GM12878 (cell line): ENCODE measurements around the gene LIMS1. TPM values are rescaled to one million over a fixed set of nuclear protein-coding genes. Genes with fewer than 3 reads are reported as not detected.

Source experiments
- BACH1 ChIP-seq: fragments of 450-650 bp; IDR thresholded peaks from 2 replicates; pipeline ENCODE4 v1.6.1; 2017; ENCODE audit warnings: mild to moderate bottlenecking, borderline replicate concordance
- CEBPB ChIP-seq, 2 experiments: fragments of 150-350 bp in 1 of 2; IDR thresholded peaks; 2 replicates each; pipeline ENCODE4 v1.6.1; 2012 to 2014; ENCODE audit warnings: low read depth in 2 of 2, low read length in 2 of 2, borderline replicate concordance in 1 of 2, inconsistent platforms in 1 of 2
- CUX1 ChIP-seq: IDR thresholded peaks from 2 replicates; pipeline ENCODE4 v1.6.1; 2012; ENCODE audit warnings: improper control_type of control experiment, low read depth, low read length; ENCODE audit not compliant: insufficient replicate concordance
- HDAC2 ChIP-seq: fragments of 200-600 bp; sonication (generic); IDR thresholded peaks from 2 replicates; pipeline ENCODE4 v1.6.1; 2017
- IRF4 ChIP-seq: IDR thresholded peaks from 2 replicates; pipeline ENCODE4 v1.6.1; 2011; ENCODE audit warnings: low read depth, low read length
- MYC ChIP-seq: IDR thresholded peaks from 2 replicates; pipeline ENCODE4 v1.6.1; 2011; ENCODE audit warnings: mild to moderate bottlenecking, low read length, moderate library complexity, inconsistent platforms; ENCODE audit not compliant: insufficient read depth, insufficient replicate concordance, insufficient read length, severe bottlenecking
- NFXL1 ChIP-seq: fragments of 450-650 bp; IDR thresholded peaks from 2 replicates; pipeline ENCODE4 v1.6.1; 2017; ENCODE audit warnings: antibody characterized with exemption, mild to moderate bottlenecking, borderline replicate concordance
- NR2F1 ChIP-seq: fragments of 450-650 bp; conservative IDR thresholded peaks from 2 replicates; pipeline ENCODE4 v1.6.1; 2017; ENCODE audit warnings: mild to moderate bottlenecking
- PAX8 ChIP-seq: fragments of 450-650 bp; IDR thresholded peaks from 2 replicates; pipeline ENCODE4 v1.6.1; 2017; ENCODE audit warnings: mild to moderate bottlenecking, moderate library complexity
- PKNOX1 ChIP-seq: fragments of 450-650 bp; IDR thresholded peaks from 2 replicates; pipeline ENCODE4 v1.6.1; 2016; ENCODE audit warnings: mild to moderate bottlenecking
- RAD21 ChIP-seq: IDR thresholded peaks from 2 replicates; pipeline ENCODE4 v1.6.1; 2011; ENCODE audit warnings: mild to moderate bottlenecking, low read depth, low read length, moderate library complexity; ENCODE audit not compliant: insufficient read depth
- TBL1XR1 ChIP-seq: IDR thresholded peaks from 2 replicates; pipeline ENCODE4 v1.6.1; 2012; ENCODE audit warnings: low read depth, low read length, improper control_type of control experiment
- WRNIP1 ChIP-seq: IDR thresholded peaks from 2 replicates; pipeline ENCODE4 v1.6.1; 2011; ENCODE audit warnings: low read depth, low read length, improper control_type of control experiment, borderline replicate concordance
- YY1 ChIP-seq: IDR thresholded peaks from 2 replicates; pipeline ENCODE4 v1.6.1; 2011; ENCODE audit warnings: low read depth, mild to moderate bottlenecking, low read length
- ZBTB11 ChIP-seq: fragments of 450-650 bp; formaldehyde crosslinking; IDR thresholded peaks from 2 replicates; pipeline ENCODE4 v1.5.0; 2022; ENCODE audit warnings: mild to moderate bottlenecking, missing genetic modification characterization
- polyA plus RNA-seq, 11 experiments: library from polyadenylated mRNA; depleted of rRNA in 4 of 11; unstranded in 6 of 11; stranded (reverse) in 5 of 11; fragments of >200 nt; fragmentation: Nextera tagmentation in 4 of 11; fragmentation: Illumina TruSeq in 1 of 11; extraction: Ambion mirVana in 4 of 11; extraction: Trizol in 1 of 11; gene quantifications; 1 replicate in 1 of 11; 2 replicates in 10 of 11; pipeline versions ENCODE4 v1.2.1 to v1.2.3, GENCODE V29; 2011 to 2016; ENCODE audit warnings: inconsistent platforms in 2 of 11, missing spikeins in 2 of 11, low read depth in 1 of 11
- total RNA-seq, 4 experiments: library from RNA; depleted of rRNA in 3 of 4; stranded (reverse); fragments of >200 nt in 3 of 4; fragmentation: Illumina TruSeq in 1 of 4; extraction: Trizol in 1 of 4; gene quantifications; 2 replicates each; pipeline versions ENCODE4 v1.2.1 to v1.2.3, GENCODE V29; 2013 to 2021

LIMS1 gene
- total and polyA plus RNA-seq, 10 of the 15 experiments (the other 5 are each of a cell fraction or from before 2014, with no cell fraction given): 15.7 to 98.1 (median 43.9) TPM

- TF ChIP-seq PKNOX1 (no peak), PAX8 (no peak), CEBPB (IDR thresholded peaks at IDR 0.05; ENCODE audit: borderline replicate concordance in 1 of 2, low read depth in 2 of 2, low read length in 2 of 2) (no peak), HDAC2 (no peak), BACH1 (peak; percentile 81), IRF4 (no peak), MYC (no peak), YY1 (peak; percentile 45), NR2F1 (peak; percentile 45; the same call in 1 of the 2 replicates), TBL1XR1 (no peak), WRNIP1 (no peak), ZBTB11 (no peak), CUX1 (no peak), RAD21 (0 out of 2 replicates have a peak, but pooled peaks have one; percentile 9), NFXL1 (no peak)
Observed at GRCh38 chr2:108533832-108534583, at the start of gene LIMS1 (continued).
